Type B pancreatic cell (in vitro differentiated cells): Measurements from ENCODE around the gene GNAL. TPM values are rescaled to one million over a fixed set of nuclear protein-coding genes. Genes with fewer than 3 reads are reported as not detected.
A peak's percentile ranks its signal among the peaks of the same experiment; 100 is the strongest.

Experiments
- DNase-seq: peaks from one replicate; pipeline ENCODE4 v3.0.0; 2021; ENCODE audit warnings: mixed read lengths; ENCODE audit not compliant: unreplicated experiment; ENCODE audit errors: extremely low spot score
- H3K27ac Mint-ChIP-seq: 2 replicates; pipeline ENCODE4 v1.8.0; 2021; ENCODE audit warnings: mild to moderate bottlenecking, mixed read lengths
- H3K27me3 Mint-ChIP-seq: 2 replicates; pipeline ENCODE4 v1.8.0; 2021; ENCODE audit warnings: mixed read lengths
- H3K36me3 Mint-ChIP-seq: 2 replicates; pipeline ENCODE4 v1.8.0; 2021; ENCODE audit warnings: mixed read lengths
- H3K4me1 Mint-ChIP-seq: one replicate; pipeline ENCODE4 v1.8.0; 2021; ENCODE audit warnings: mixed read lengths; ENCODE audit not compliant: unreplicated experiment
- H3K4me3 Mint-ChIP-seq: 2 replicates; pipeline ENCODE4 v1.8.0; 2021; ENCODE audit warnings: mild to moderate bottlenecking, mixed read lengths
- H3K9me3 Mint-ChIP-seq: 2 replicates; pipeline ENCODE4 v1.8.0; 2021; ENCODE audit warnings: mixed read lengths
- CTCF ChIP-seq: fragments of 200-600 bp; sonication (generic); conservative IDR thresholded peaks from 2 replicates; pipeline ENCODE4 v1.5.0; 2021; ENCODE audit warnings: antibody characterized with exemption, mild to moderate bottlenecking
- total RNA-seq: library from RNA; stranded (reverse); gene quantifications from 2 replicates; pipeline ENCODE4 v1.2.1, GENCODE V29; 2021; ENCODE audit warnings: low replicate concordance

The GNAL gene
- total RNA-seq, 1 donor from 2014 or later, result 12.9 TPM

- no peak overlapping the region for H3K27ac Mint-ChIP-seq
- TF ChIP-seq CTCF, result no peak
- no peaks in the 10 kb centered on the region for H3K36me3 Mint-ChIP-seq
- DNase-seq, result no peak
- H3K27me3 Mint-ChIP-seq, result no peaks in the 10 kb centered on the region
- no peaks in the 10 kb centered on the region for H3K9me3 Mint-ChIP-seq
- H3K4me1 Mint-ChIP-seq, result peaks cover 8% of the 10 kb centered on the region
- no peak overlapping the region for H3K4me3 Mint-ChIP-seq
Observed at GRCh38 chr18:11839556-11839955, 150.5 kb downstream of the GNAL start.

GRCh38 chr18:11840493-11840892 lies 151.4 kb downstream of the GNAL start:
- Mint-ChIP-seq H3K27me3 (no peaks in the 10 kb centered on the region), H3K4me3 (no peak overlapping the region), H3K36me3 (no peaks in the 10 kb centered on the region), H3K4me1 (peaks cover 8% of the 10 kb centered on the region), H3K9me3 (no peaks in the 10 kb centered on the region), H3K27ac (peak overlapping the region; percentile 60)
- DNase-seq, result no peak
- TF ChIP-seq CTCF, result no peak

- Mint-ChIP-seq H3K4me3 (no peak overlapping the region), H3K4me1 (peaks cover 8% of the 10 kb centered on the region), H3K27me3 (no peaks in the 10 kb centered on the region), H3K27ac (no peak overlapping the region), H3K9me3 (no peaks in the 10 kb centered on the region), H3K36me3 (no peaks in the 10 kb centered on the region)
- no peak for TF ChIP-seq CTCF
- no peak for DNase-seq
Observed at GRCh38 chr18:11842562-11842961, 153.5 kb downstream of the GNAL start.

- TF ChIP-seq CTCF, result no peak
- no peaks in the 10 kb centered on the region for H3K36me3 Mint-ChIP-seq
- H3K4me3 Mint-ChIP-seq, result no peak overlapping the region
- no peak overlapping the region for H3K27ac Mint-ChIP-seq
- H3K4me1 Mint-ChIP-seq, result peaks cover 8% of the 10 kb centered on the region
- no peaks in the 10 kb centered on the region for H3K9me3 Mint-ChIP-seq
- no peak for DNase-seq
- no peaks in the 10 kb centered on the region for H3K27me3 Mint-ChIP-seq
Observed at GRCh38 chr18:11844436-11844835, 155.4 kb downstream of the GNAL start.

GRCh38 chr18:11845654-11846053 lies 156.6 kb downstream of the GNAL start:
- no peak overlapping the region for H3K4me3 Mint-ChIP-seq
- no peak overlapping the region for H3K27ac Mint-ChIP-seq
- no peak for TF ChIP-seq CTCF
- peaks cover 11% of the 10 kb centered on the region for H3K4me1 Mint-ChIP-seq
- no peaks in the 10 kb centered on the region for H3K9me3 Mint-ChIP-seq
- no peaks in the 10 kb centered on the region for H3K27me3 Mint-ChIP-seq
- no peaks in the 10 kb centered on the region for H3K36me3 Mint-ChIP-seq
- DNase-seq, result no peak

- DNase-seq, result no peak
- Mint-ChIP-seq H3K27ac (no peak overlapping the region), H3K4me1 (peaks cover 12% of the 10 kb centered on the region), H3K36me3 (peaks cover 4% of the 10 kb centered on the region), H3K4me3 (no peak overlapping the region), H3K27me3 (no peaks in the 10 kb centered on the region), H3K9me3 (no peaks in the 10 kb centered on the region)
- no peak for TF ChIP-seq CTCF
Observed at GRCh38 chr18:11847811-11848210, 158.7 kb downstream of the GNAL start.
